DMS53 treated with DMSO at 0.1 percent for 48 hours (cell line): ENCODE results near the gene ANAPC1.
"Not testable (repeated sequence)": the region's sequence is repeated elsewhere in the genome, so short reads cannot be mapped to it uniquely, and the experiment has no call there.

Experiments
- DNase-seq: peaks from one replicate; lab custom pipeline; 2025; ENCODE audit not compliant: unreplicated experiment; lab: John Stamatoyannopoulos, UW

ANAPC1 gene

GRCh38 chr2:111905990-111906735 lies 22.2 kb upstream of the ANAPC1 start:
- no peak for DNase-seq

- not testable (repeated sequence) for DNase-seq
Measured at GRCh38 chr2:111905475-111905869, 21.5 kb upstream of the ANAPC1 start.

- DNase-seq, result no peak
Measured at GRCh38 chr2:111904726-111905474, 20.9 kb upstream of the ANAPC1 start.

- DNase-seq, result no peak
Measured at GRCh38 chr2:111903930-111904439, 20.0 kb upstream of the ANAPC1 start.

GRCh38 chr2:111903516-111903915 lies 19.5 kb upstream of the ANAPC1 start:
- DNase-seq, result no peak

GRCh38 chr2:111900859-111901258 lies 16.9 kb upstream of the ANAPC1 start:
- peak; percentile 25 for DNase-seq

GRCh38 chr2:111898703-111899514 lies 14.9 kb upstream of the ANAPC1 start:
- DNase-seq, result peak; percentile 39

- DNase-seq, result peak; percentile 80
Measured at GRCh38 chr2:111897924-111898702, 14.1 kb upstream of the ANAPC1 start, which contains the start of gene MERTK. MERTK (plus strand) TSS chr2:111898607; CDS start chr2:111898736, 129 bp downstream.

GRCh38 chr2:111897630-111897923 lies 13.6 kb upstream of the ANAPC1 start:
- no peak for DNase-seq

- DNase-seq, result no peak
Measured at GRCh38 chr2:111896576-111896975, 12.6 kb upstream of the ANAPC1 start.

- DNase-seq, result no peak
Measured at GRCh38 chr2:111896024-111896423, 12.0 kb upstream of the ANAPC1 start.

- peak; percentile 48 for DNase-seq
Measured at GRCh38 chr2:111884592-111884964, 585 bp upstream of the ANAPC1 start.

GRCh38 chr2:111872806-111873205 lies 11.2 kb downstream of the ANAPC1 start:
- DNase-seq, result not testable (repeated sequence)

- not testable (repeated sequence) for DNase-seq
Measured at GRCh38 chr2:111865124-111865523, 18.9 kb downstream of the ANAPC1 start.

GRCh38 chr2:111860005-111860404 lies 24.0 kb downstream of the ANAPC1 start:
- not testable (repeated sequence) for DNase-seq

- DNase-seq, result not testable (repeated sequence)
Measured at GRCh38 chr2:111852544-111852943, 31.4 kb downstream of the ANAPC1 start.

GRCh38 chr2:111850646-111851045 lies 33.3 kb downstream of the ANAPC1 start:
- DNase-seq, result peak; percentile 2

- DNase-seq, result peak; percentile 1
Measured at GRCh38 chr2:111839625-111840282, 44.2 kb downstream of the ANAPC1 start.

- DNase-seq, result not testable (repeated sequence)
Measured at GRCh38 chr2:111838992-111839391, 45.0 kb downstream of the ANAPC1 start.

- DNase-seq, result not testable (repeated sequence)
Measured at GRCh38 chr2:111834221-111834620, 49.8 kb downstream of the ANAPC1 start.
